H1 (cell line): ENCODE data around the gene ARHGEF28. TPM values are rescaled to one million over a fixed set of nuclear protein-coding genes. Genes with fewer than 3 reads are reported as not detected.

Experiments
- ASH2L ChIP-seq: fragments of 200-600, 300-600 bp; sonication (generic); IDR thresholded peaks from one replicate; pipeline ENCODE4 v1.7.1; 2017; ENCODE audit warnings: low read length
- CHD7 ChIP-seq: fragments of 300-600 bp; sonication (generic); IDR thresholded peaks from 2 replicates; pipeline ENCODE4 v1.7.1; 2012; ENCODE audit warnings: low read length, moderate library complexity, mild to moderate bottlenecking, inconsistent platforms; ENCODE audit not compliant: insufficient replicate concordance
- GABPA ChIP-seq: IDR thresholded peaks from 2 replicates; pipeline ENCODE4 v1.6.1; 2011; ENCODE audit warnings: mild to moderate bottlenecking, low read length, moderate library complexity, borderline replicate concordance; ENCODE audit not compliant: insufficient read depth
- KDM5A ChIP-seq: fragments of 200-600 bp; IDR thresholded peaks from 2 replicates; pipeline ENCODE4 v1.7.1; 2012; ENCODE audit warnings: mild to moderate bottlenecking, low read length, inconsistent platforms, mixed read lengths
- MAX ChIP-seq: IDR thresholded peaks from 2 replicates; pipeline ENCODE4 v1.6.1; 2012; ENCODE audit warnings: inconsistent platforms
- polyA plus RNA-seq, 7 experiments: library from polyadenylated mRNA; depleted of rRNA in 3 of 7; stranded (reverse) in 5 of 7; unstranded in 2 of 7; fragments of >200 nt in 5 of 7; fragments of 200-250 nt in 2 of 7; gene quantifications; 1 replicate in 5 of 7; 2 replicates in 1 of 7; 4 replicates in 1 of 7; pipeline versions ENCODE4 v1.2.1 to v1.2.3, GENCODE V29; 2011 to 2013; ENCODE audit warnings: missing spikeins in 2 of 7, mixed read lengths in 2 of 7
- total RNA-seq: library from RNA; stranded (reverse); fragmentation: NEBNext Ultra II Directional; extraction: Animal tissue kit (Norgen Biotek cat#: 25700); gene quantifications from 2 replicates; pipeline ENCODE4 v1.2.1, GENCODE V29; 2021

ARHGEF28 gene
- total and polyA plus RNA-seq, 2 of the 8 experiments (the other 6 are each of a cell fraction or from before 2014, with no cell fraction given), result 0.33 to 1.0 TPM

GRCh38 chr5:73816656-73817420 is 190.8 kb downstream of the ARHGEF28 start (continued):
- TF ChIP-seq CHD7 (no peak), GABPA (no peak), ASH2L (no peak), MAX (no peak), KDM5A (no peak)
